Central memory CD4-positive, alpha-beta T cell (primary cell): ENCODE results near the gene NBPF4.
A peak's percentile ranks its signal among the peaks of the same experiment; 100 is the strongest.
"Not testable (repeated sequence)": the region's sequence is repeated elsewhere in the genome, so short reads cannot be mapped to it uniquely, and the experiment has no call there.

Source experiments
- DNase-seq: peaks from one replicate; pipeline ENCODE4 v3.0.0; 2022

The NBPF4 gene

GRCh38 chr1:108211014-108211413 is 32.9 kb downstream of the NBPF4 start:
- DNase-seq = no peak

- peak; percentile 5 for DNase-seq
Measured at GRCh38 chr1:108209456-108210108, 34.3 kb downstream of the NBPF4 start.

GRCh38 chr1:108208724-108209446 is 35.0 kb downstream of the NBPF4 start:
- no peak for DNase-seq

- not testable (repeated sequence) for DNase-seq
Measured at GRCh38 chr1:108203582-108203981, 40.3 kb downstream of the NBPF4 start.

GRCh38 chr1:108201687-108202086 is 42.2 kb downstream of the NBPF4 start:
- no peak for DNase-seq

- DNase-seq = peak; percentile 45
Measured at GRCh38 chr1:108200687-108201051, 43.2 kb downstream of the NBPF4 start.

- peak; percentile 76 for DNase-seq
Measured at GRCh38 chr1:108199781-108200686, 43.8 kb downstream of the NBPF4 start, which contains the start of gene SLC25A24. SLC25A24 (minus strand) TSS chr1:108200343; CDS start chr1:108200138, 205 bp downstream.

GRCh38 chr1:108199201-108199691 is 44.6 kb downstream of the NBPF4 start:
- peak; percentile 3 for DNase-seq

GRCh38 chr1:108194051-108194450 is 49.8 kb downstream of the NBPF4 start:
- no peak for DNase-seq

GRCh38 chr1:108193333-108193732 is 50.5 kb downstream of the NBPF4 start:
- no peak for DNase-seq

GRCh38 chr1:108192581-108192980 is 51.3 kb downstream of the NBPF4 start:
- DNase-seq = no peak

- no peak for DNase-seq
Measured at GRCh38 chr1:108190686-108191416, 53.0 kb downstream of the NBPF4 start.

GRCh38 chr1:108190001-108190634 is 53.8 kb downstream of the NBPF4 start:
- no peak for DNase-seq

GRCh38 chr1:108188801-108189200 is 55.1 kb downstream of the NBPF4 start:
- DNase-seq = no peak

- no peak for DNase-seq
Measured at GRCh38 chr1:108182959-108183700, 60.7 kb downstream of the NBPF4 start.

- DNase-seq = no peak
Measured at GRCh38 chr1:108179018-108179417, 64.9 kb downstream of the NBPF4 start.
